Measurements from ENCODE around the gene TEN1.

Gene TEN1

DNA sequence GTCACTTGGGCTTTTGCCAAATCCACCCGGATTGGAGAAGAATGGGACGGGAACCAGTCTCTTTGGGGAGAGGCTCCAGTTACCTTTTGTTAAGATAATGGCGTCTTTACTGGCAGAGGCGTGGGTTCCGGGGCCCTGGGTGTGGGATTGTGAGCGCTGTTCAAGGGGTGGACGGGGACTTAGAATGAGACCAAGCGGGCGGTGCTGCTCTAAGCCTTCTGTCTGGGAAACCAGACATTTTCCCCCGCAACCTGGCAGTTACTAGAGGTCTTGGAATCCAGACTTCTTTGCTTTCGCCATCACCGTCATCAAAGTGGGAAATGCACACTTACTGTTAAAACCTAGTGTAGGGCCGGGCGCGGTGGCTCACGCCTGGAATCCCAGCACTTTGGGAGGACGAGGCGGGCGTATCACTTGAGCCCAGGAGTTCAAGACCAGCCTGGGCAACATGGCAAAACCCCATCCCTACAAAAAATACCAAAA is 706 bp downstream of the TEN1 start:
- Histone ChIP-seq H3K9ac (ENCODE audit: low read depth, low read length) (peak overlapping the region; percentile 83), H3K27me3 (ENCODE audit: insufficient read depth, low read length) (no peaks in the 10 kb centered on the region), H3K27ac (ENCODE audit: low read depth, low read length) (peak overlapping the region; percentile 98), H3K4me1 (ENCODE audit: insufficient read depth, low read length) (peaks cover 31% of the 10 kb centered on the region), H3K4me3 (ENCODE audit: low read length) (peak overlapping the region; percentile 74), H3K36me3 (ENCODE audit: insufficient read depth, low read length) (peaks cover 8% of the 10 kb centered on the region), H3K9me3 (ENCODE audit: insufficient read depth, low read depth, low read length) (no peaks in the 10 kb centered on the region)
- 9% methylated on average over 19 of the region's 19 CpGs for WGBS

- peak overlapping the region; percentile 98 for H3K27ac ChIP-seq (ENCODE audit: low read depth, low read length)
- 87% methylated on average over 17 of the region's 18 CpGs for WGBS
- H3K27me3 ChIP-seq (ENCODE audit: insufficient read depth, low read length) = no peaks in the 10 kb centered on the region
- H3K4me3 ChIP-seq (ENCODE audit: low read length) = peak overlapping the region; percentile 74
- peak overlapping the region; percentile 83 for H3K9ac ChIP-seq (ENCODE audit: low read depth, low read length)
- no peaks in the 10 kb centered on the region for H3K9me3 ChIP-seq (ENCODE audit: insufficient read depth, low read depth, low read length)
- H3K4me1 ChIP-seq (ENCODE audit: insufficient read depth, low read length) = peaks cover 31% of the 10 kb centered on the region
- H3K36me3 ChIP-seq (ENCODE audit: insufficient read depth, low read length) = peaks cover 8% of the 10 kb centered on the region
Observed at GRCh38 chr17:75980188-75981018, 1.4 kb downstream of the TEN1 start.

DNA sequence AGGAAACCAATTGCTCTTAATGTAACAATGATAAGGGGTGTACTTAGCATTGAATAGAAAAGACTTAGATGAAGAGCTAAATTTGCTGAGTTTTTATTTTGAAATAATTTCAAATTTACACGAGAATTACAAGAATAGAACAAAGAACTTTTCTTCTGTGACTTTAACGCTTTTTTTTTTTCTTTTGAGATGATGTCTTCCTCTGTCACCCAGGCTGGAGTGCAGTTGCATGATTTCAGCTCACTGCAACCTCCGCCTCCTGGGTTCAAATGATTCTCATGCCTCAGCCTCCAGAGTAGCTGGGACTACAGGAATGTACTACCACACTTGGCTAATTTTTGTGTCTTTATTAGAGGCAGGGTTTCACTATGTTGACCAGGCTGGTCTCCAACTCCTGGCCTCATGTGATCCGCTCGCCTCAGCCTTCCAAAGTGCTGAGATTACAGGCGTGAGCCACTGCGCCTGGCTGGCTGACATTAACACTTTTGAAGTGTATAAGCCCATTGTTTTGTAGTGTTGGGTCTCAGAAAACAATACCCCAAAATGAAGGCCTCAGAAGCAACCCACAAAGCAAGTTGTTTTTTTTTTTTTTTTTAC is 2.1 kb downstream of the TEN1 start:
- H3K4me1 ChIP-seq (ENCODE audit: insufficient read depth, low read length) = peaks cover 31% of the 10 kb centered on the region
- H3K9ac ChIP-seq (ENCODE audit: low read depth, low read length) = no peak overlapping the region
- WGBS = 94% methylated on average over 7 of the region's 7 CpGs
- H3K27me3 ChIP-seq (ENCODE audit: insufficient read depth, low read length) = no peaks in the 10 kb centered on the region
- no peaks in the 10 kb centered on the region for H3K9me3 ChIP-seq (ENCODE audit: insufficient read depth, low read depth, low read length)
- H3K36me3 ChIP-seq (ENCODE audit: insufficient read depth, low read length) = peaks cover 5% of the 10 kb centered on the region
- no peak overlapping the region for H3K4me3 ChIP-seq (ENCODE audit: low read length)
- H3K27ac ChIP-seq (ENCODE audit: low read depth, low read length) = no peak overlapping the region; the same call in 1 of the 2 replicates

GRCh38 chr17:75983501-75984181 is 4.6 kb downstream of the TEN1 start:
- Histone ChIP-seq H3K9me3 (ENCODE audit: insufficient read depth, low read depth, low read length) (no peaks in the 10 kb centered on the region), H3K36me3 (ENCODE audit: insufficient read depth, low read length) (peaks cover 8% of the 10 kb centered on the region; the same call in 1 of the 2 replicates), H3K9ac (ENCODE audit: low read depth, low read length) (peak overlapping the region; percentile 53; the same call in 1 of the 2 replicates), H3K4me1 (ENCODE audit: insufficient read depth, low read length) (peaks cover 25% of the 10 kb centered on the region), H3K4me3 (ENCODE audit: low read length) (peak overlapping the region; percentile 41), H3K27ac (ENCODE audit: low read depth, low read length) (peak overlapping the region; percentile 94), H3K27me3 (ENCODE audit: insufficient read depth, low read length) (no peaks in the 10 kb centered on the region)
- 11% methylated on average over 6 of the region's 6 CpGs for WGBS

DNA sequence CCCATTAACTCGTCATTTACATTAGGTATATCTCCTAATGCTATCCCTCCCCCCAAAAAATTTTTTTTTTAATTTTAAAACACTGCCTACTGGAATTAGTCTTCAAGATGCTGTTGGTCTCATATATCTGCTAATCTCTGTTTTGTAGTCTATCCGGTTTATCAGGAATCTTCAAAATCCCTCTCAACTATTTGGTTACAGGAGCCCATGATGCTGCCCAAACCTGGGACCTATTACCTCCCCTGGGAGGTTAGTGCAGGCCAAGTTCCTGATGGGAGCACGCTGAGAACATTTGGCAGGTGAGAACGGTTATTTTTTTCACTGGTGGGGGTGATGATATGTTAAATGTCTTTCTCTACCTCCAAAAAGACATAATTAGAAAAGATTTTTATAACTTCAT is 6.9 kb downstream of the TEN1 start:
- no peaks in the 10 kb centered on the region for H3K9me3 ChIP-seq (ENCODE audit: insufficient read depth, low read depth, low read length)
- no peak overlapping the region for H3K27ac ChIP-seq (ENCODE audit: low read depth, low read length)
- H3K36me3 ChIP-seq (ENCODE audit: insufficient read depth, low read length) = peaks cover 8% of the 10 kb centered on the region; the same call in 1 of the 2 replicates
- no peak overlapping the region for H3K4me3 ChIP-seq (ENCODE audit: low read length)
- WGBS = 95% methylated on average over 3 of the region's 4 CpGs
- peaks cover 25% of the 10 kb centered on the region for H3K4me1 ChIP-seq (ENCODE audit: insufficient read depth, low read length)
- no peaks in the 10 kb centered on the region for H3K27me3 ChIP-seq (ENCODE audit: insufficient read depth, low read length)
- H3K9ac ChIP-seq (ENCODE audit: low read depth, low read length) = no peak overlapping the region

DNA sequence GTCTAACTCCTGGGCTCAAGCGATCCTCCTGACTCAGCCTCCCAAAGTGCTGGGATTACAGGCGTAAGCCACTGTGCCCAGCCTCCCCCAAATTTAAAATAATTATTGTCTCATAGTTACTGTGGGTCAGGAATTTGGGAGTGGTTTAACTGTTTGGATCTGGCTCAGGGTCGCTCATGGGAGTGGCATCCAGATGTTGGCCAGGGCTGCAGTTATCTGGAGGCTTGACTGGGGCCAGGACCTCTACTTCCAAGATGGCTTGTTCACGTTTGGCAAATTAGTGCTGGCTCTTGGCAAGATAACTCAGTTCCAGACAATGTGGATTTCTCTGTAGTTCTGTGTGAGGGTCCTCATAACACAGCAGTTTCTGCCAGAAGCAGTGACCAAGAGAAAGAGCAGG is 8.0 kb downstream of the TEN1 start:
- WGBS = 92% methylated on average over 4 of the region's 4 CpGs
- Histone ChIP-seq H3K9ac (ENCODE audit: low read depth, low read length) (no peak overlapping the region), H3K4me3 (ENCODE audit: low read length) (no peak overlapping the region), H3K4me1 (ENCODE audit: insufficient read depth, low read length) (peaks cover 17% of the 10 kb centered on the region), H3K36me3 (ENCODE audit: insufficient read depth, low read length) (peaks cover 16% of the 10 kb centered on the region), H3K9me3 (ENCODE audit: insufficient read depth, low read depth, low read length) (no peaks in the 10 kb centered on the region), H3K27me3 (ENCODE audit: insufficient read depth, low read length) (no peaks in the 10 kb centered on the region), H3K27ac (ENCODE audit: low read depth, low read length) (no peak overlapping the region)

DNA sequence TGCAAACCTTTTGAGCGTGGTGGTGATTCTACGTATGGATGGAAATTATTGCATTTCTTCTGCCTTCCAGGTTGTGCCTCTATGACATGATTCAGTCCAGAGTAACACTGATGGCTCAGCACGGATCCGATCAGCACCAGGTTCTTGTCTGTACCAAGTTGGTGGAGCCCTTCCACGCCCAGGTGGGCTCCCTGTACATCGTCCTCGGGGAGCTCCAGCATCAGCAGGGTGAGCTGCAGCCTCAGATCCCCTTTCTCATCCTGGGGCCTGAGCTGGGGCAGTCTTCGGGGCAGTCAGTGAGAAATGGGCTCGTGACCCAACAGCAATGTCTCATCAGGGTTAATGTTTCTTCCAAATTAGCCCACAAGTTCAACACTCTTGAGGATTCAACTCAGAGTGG is 12.4 kb downstream of the TEN1 start:
- Histone ChIP-seq H3K27me3 (ENCODE audit: insufficient read depth, low read length) (no peaks in the 10 kb centered on the region), H3K9me3 (ENCODE audit: insufficient read depth, low read depth, low read length) (no peaks in the 10 kb centered on the region), H3K9ac (ENCODE audit: low read depth, low read length) (no peak overlapping the region), H3K4me1 (ENCODE audit: insufficient read depth, low read length) (no peaks in the 10 kb centered on the region), H3K27ac (ENCODE audit: low read depth, low read length) (no peak overlapping the region), H3K4me3 (ENCODE audit: low read length) (no peak overlapping the region), H3K36me3 (ENCODE audit: insufficient read depth, low read length) (peaks cover 23% of the 10 kb centered on the region)
- 85% methylated on average over 9 of the region's 9 CpGs for WGBS

- no peaks in the 10 kb centered on the region for H3K4me1 ChIP-seq (ENCODE audit: insufficient read depth, low read length)
- no peak overlapping the region for H3K27ac ChIP-seq (ENCODE audit: low read depth, low read length)
- no peaks in the 10 kb centered on the region for H3K9me3 ChIP-seq (ENCODE audit: insufficient read depth, low read depth, low read length)
- WGBS = 96% methylated on average over 5 of the region's 5 CpGs
- no peak overlapping the region for H3K9ac ChIP-seq (ENCODE audit: low read depth, low read length)
- peaks cover 15% of the 10 kb centered on the region; the same call in 1 of the 2 replicates for H3K36me3 ChIP-seq (ENCODE audit: insufficient read depth, low read length)
- no peaks in the 10 kb centered on the region for H3K27me3 ChIP-seq (ENCODE audit: insufficient read depth, low read length)
- H3K4me3 ChIP-seq (ENCODE audit: low read length) = no peak overlapping the region
Observed at GRCh38 chr17:75994802-75995370, 15.8 kb downstream of the TEN1 start.

DNA sequence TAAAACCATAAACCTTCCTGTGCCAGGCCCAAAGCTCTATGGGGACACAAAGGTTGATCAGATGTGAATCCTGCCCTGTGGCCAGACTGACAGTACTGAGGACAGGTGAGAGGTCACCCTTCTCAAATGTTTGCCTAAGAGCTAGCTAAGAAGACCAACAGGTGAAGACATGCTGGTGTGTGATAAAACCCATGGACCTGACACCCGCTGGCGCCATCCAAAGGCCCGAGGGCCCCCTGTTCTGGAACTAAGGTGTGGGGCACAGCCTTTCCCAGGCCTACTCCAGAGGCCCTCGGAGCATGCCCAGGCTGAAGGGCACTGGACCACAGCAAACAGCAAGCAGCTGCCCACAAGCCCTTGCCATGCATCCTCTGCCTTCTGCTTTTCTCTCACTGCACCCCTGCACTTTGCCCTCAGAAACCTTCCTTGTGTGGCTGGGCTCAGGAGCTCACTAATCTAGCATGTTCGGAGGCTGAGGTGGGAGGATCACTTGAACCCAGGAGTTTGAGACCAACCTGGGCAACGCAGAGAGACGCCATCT is 16.4 kb downstream of the TEN1 start:
- 95% methylated on average over 7 of the region's 7 CpGs for WGBS
- no peak overlapping the region for H3K9ac ChIP-seq (ENCODE audit: low read depth, low read length)
- no peaks in the 10 kb centered on the region for H3K9me3 ChIP-seq (ENCODE audit: insufficient read depth, low read depth, low read length)
- H3K27me3 ChIP-seq (ENCODE audit: insufficient read depth, low read length) = no peaks in the 10 kb centered on the region
- no peak overlapping the region for H3K4me3 ChIP-seq (ENCODE audit: low read length)
- no peaks in the 10 kb centered on the region for H3K4me1 ChIP-seq (ENCODE audit: insufficient read depth, low read length)
- H3K36me3 ChIP-seq (ENCODE audit: insufficient read depth, low read length) = peaks cover 15% of the 10 kb centered on the region; the same call in 1 of the 2 replicates
- H3K27ac ChIP-seq (ENCODE audit: low read depth, low read length) = no peak overlapping the region

- Histone ChIP-seq H3K36me3 (ENCODE audit: insufficient read depth, low read length) (peaks cover 11% of the 10 kb centered on the region; the same call in 1 of the 2 replicates), H3K9ac (ENCODE audit: low read depth, low read length) (no peak overlapping the region), H3K4me1 (ENCODE audit: insufficient read depth, low read length) (no peaks in the 10 kb centered on the region), H3K27ac (ENCODE audit: low read depth, low read length) (no peak overlapping the region), H3K9me3 (ENCODE audit: insufficient read depth, low read depth, low read length) (no peaks in the 10 kb centered on the region), H3K4me3 (ENCODE audit: low read length) (no peak overlapping the region), H3K27me3 (ENCODE audit: insufficient read depth, low read length) (no peaks in the 10 kb centered on the region)
- WGBS = 83% methylated on average over 18 of the region's 18 CpGs
Observed at GRCh38 chr17:75996665-75997590, 17.9 kb downstream of the TEN1 start.
